Astrocyte (in vitro differentiated cells and primary cell): Measurements from ENCODE around the gene NDST4. TPM values are rescaled to one million over a fixed set of nuclear protein-coding genes. Genes with fewer than 3 reads are reported as not detected.

Source experiments
- DNase-seq: peaks from one replicate; pipeline ENCODE4 v3.0.0-alpha.2; 2010; ENCODE audit warnings: low read depth
- FAIRE-seq: peaks from 2 replicates; lab custom pipeline; 2011; peaks lifted over from hg19 to GRCh38; lab: Jason Lieb, UNC
- H2AFZ ChIP-seq: 2 replicates; pipeline ENCODE4 v1.6.0; 2012; ENCODE audit warnings: low read depth, low read length, inconsistent platforms
- H3K27ac ChIP-seq: 2 replicates; pipeline ENCODE4 v1.5.1; 2011; ENCODE audit warnings: low read depth, low read length, inconsistent platforms
- H3K27me3 ChIP-seq: 2 replicates; pipeline ENCODE4 v1.6.0; 2011; ENCODE audit warnings: low read length, inconsistent platforms; ENCODE audit not compliant: insufficient read depth
- H3K36me3 ChIP-seq: 2 replicates; pipeline ENCODE4 v1.5.1; 2011; ENCODE audit warnings: low read length, inconsistent platforms; ENCODE audit not compliant: insufficient read depth
- H3K4me1 ChIP-seq: 2 replicates; pipeline ENCODE4 v1.5.1; 2011; ENCODE audit warnings: low read length, inconsistent platforms; ENCODE audit not compliant: insufficient read depth
- H3K4me2 ChIP-seq: 2 replicates; pipeline ENCODE4 v1.6.0; 2012; ENCODE audit warnings: low read length, inconsistent platforms
- H3K4me3 ChIP-seq: 2 replicates; pipeline ENCODE4 v1.5.1; 2011; ENCODE audit warnings: low read depth, mild to moderate bottlenecking, low read length, inconsistent platforms; ENCODE audit not compliant: insufficient read depth
- H3K79me2 ChIP-seq: 2 replicates; pipeline ENCODE4 v1.6.0; 2012; ENCODE audit warnings: mild to moderate bottlenecking, low read length, inconsistent platforms; ENCODE audit not compliant: insufficient read depth
- H3K9ac ChIP-seq: 2 replicates; pipeline ENCODE4 v1.6.0; 2012; ENCODE audit warnings: mild to moderate bottlenecking, low read length, inconsistent platforms
- H3K9me3 ChIP-seq: 2 replicates; pipeline ENCODE4 v1.5.1; 2012; ENCODE audit warnings: low read depth, mild to moderate bottlenecking, low read length, inconsistent platforms; ENCODE audit not compliant: insufficient read depth
- H4K20me1 ChIP-seq: 2 replicates; pipeline ENCODE4 v1.6.0; 2012; ENCODE audit warnings: low read length, inconsistent platforms; ENCODE audit not compliant: insufficient read depth
- H3K27ac Mint-ChIP-seq: one replicate; pipeline ENCODE4 v1.8.0; 2021; ENCODE audit warnings: mild to moderate bottlenecking, mixed read lengths; ENCODE audit not compliant: unreplicated experiment
- H3K27me3 Mint-ChIP-seq: one replicate; pipeline ENCODE4 v1.8.0; 2021; ENCODE audit warnings: low read depth, mixed read lengths; ENCODE audit not compliant: unreplicated experiment
- H3K36me3 Mint-ChIP-seq: one replicate; pipeline ENCODE4 v1.8.0; 2021; ENCODE audit warnings: low read depth, mixed read lengths; ENCODE audit not compliant: unreplicated experiment
- H3K4me1 Mint-ChIP-seq: one replicate; pipeline ENCODE4 v1.8.0; 2021; ENCODE audit warnings: low read depth, mixed read lengths; ENCODE audit not compliant: unreplicated experiment
- H3K4me3 Mint-ChIP-seq: one replicate; pipeline ENCODE4 v1.8.0; 2021; ENCODE audit warnings: mild to moderate bottlenecking, moderate library complexity, mixed read lengths; ENCODE audit not compliant: unreplicated experiment
- H3K9me3 Mint-ChIP-seq: one replicate; pipeline ENCODE4 v1.8.0; 2021; ENCODE audit warnings: mild to moderate bottlenecking, mixed read lengths; ENCODE audit not compliant: unreplicated experiment
- CTCF ChIP-seq: IDR thresholded peaks from 2 replicates; pipeline ENCODE4 v1.5.1; 2011; ENCODE audit warnings: low read depth, mild to moderate bottlenecking, inconsistent platforms, low read length, moderate library complexity; ENCODE audit not compliant: insufficient read depth
- EZH2 ChIP-seq: IDR thresholded peaks from 2 replicates; pipeline ENCODE4 v1.6.1; 2012; ENCODE audit warnings: mild to moderate bottlenecking, low read length, inconsistent platforms; ENCODE audit not compliant: insufficient read depth
- total RNA-seq: library from RNA; stranded (reverse); gene quantifications from 2 replicates; pipeline ENCODE4 v1.2.1, GENCODE V29; 2021

Gene NDST4
- total RNA-seq, 1 donor from 2014 or later: not detected

GRCh38 chr4:114827651-114828050 is 285.8 kb downstream of the NDST4 start:
- H3K79me2 ChIP-seq: no peaks in the 10 kb centered on the region
- TF ChIP-seq EZH2 (no peak), CTCF (no peak)
- H3K9me3 ChIP-seq: no peaks in the 10 kb centered on the region

GRCh38 chr4:114815760-114816159 is 297.7 kb downstream of the NDST4 start:
- Histone ChIP-seq H3K4me1 (no peaks in the 10 kb centered on the region), H3K79me2 (no peaks in the 10 kb centered on the region), H3K27me3 (no peaks in the 10 kb centered on the region), H3K9me3 (no peaks in the 10 kb centered on the region), H3K4me2 (no peak overlapping the region), H3K9ac (no peak overlapping the region), H3K4me3 (no peak overlapping the region), H3K36me3 (no peaks in the 10 kb centered on the region), H2AFZ (no peak overlapping the region), H3K27ac (no peak overlapping the region), H4K20me1 (no peaks in the 10 kb centered on the region)
- H3K27me3 Mint-ChIP-seq: no peaks in the 10 kb centered on the region
- FAIRE-seq (no peak), DNase-seq (no peak)
- H3K27ac Mint-ChIP-seq: no peak overlapping the region
- H3K36me3 Mint-ChIP-seq: no peaks in the 10 kb centered on the region
- H3K9me3 Mint-ChIP-seq: no peaks in the 10 kb centered on the region
- no peak overlapping the region for H3K4me3 Mint-ChIP-seq
- TF ChIP-seq EZH2 (no peak), CTCF (no peak)
- no peaks in the 10 kb centered on the region for H3K4me1 Mint-ChIP-seq

More at GRCh38 chr4:114827651-114828050, 285.8 kb downstream of the NDST4 start:
- H2AFZ ChIP-seq: no peak overlapping the region
- no peak overlapping the region for H3K27ac Mint-ChIP-seq
- H3K9ac ChIP-seq: no peak overlapping the region
- no peak overlapping the region for H3K27ac ChIP-seq
- H3K36me3 Mint-ChIP-seq: no peaks in the 10 kb centered on the region
- H3K4me2 ChIP-seq: no peak overlapping the region
- FAIRE-seq: no peak
- no peaks in the 10 kb centered on the region for H3K36me3 ChIP-seq
- no peak for DNase-seq
- H3K27me3 Mint-ChIP-seq: no peaks in the 10 kb centered on the region
- no peaks in the 10 kb centered on the region for H3K4me1 ChIP-seq
- no peak overlapping the region for H3K4me3 Mint-ChIP-seq
- H3K4me3 ChIP-seq: no peak overlapping the region
- no peaks in the 10 kb centered on the region for H3K27me3 ChIP-seq
- H3K4me1 Mint-ChIP-seq: no peaks in the 10 kb centered on the region
- no peaks in the 10 kb centered on the region for H3K9me3 Mint-ChIP-seq
- no peaks in the 10 kb centered on the region for H4K20me1 ChIP-seq

DNA sequence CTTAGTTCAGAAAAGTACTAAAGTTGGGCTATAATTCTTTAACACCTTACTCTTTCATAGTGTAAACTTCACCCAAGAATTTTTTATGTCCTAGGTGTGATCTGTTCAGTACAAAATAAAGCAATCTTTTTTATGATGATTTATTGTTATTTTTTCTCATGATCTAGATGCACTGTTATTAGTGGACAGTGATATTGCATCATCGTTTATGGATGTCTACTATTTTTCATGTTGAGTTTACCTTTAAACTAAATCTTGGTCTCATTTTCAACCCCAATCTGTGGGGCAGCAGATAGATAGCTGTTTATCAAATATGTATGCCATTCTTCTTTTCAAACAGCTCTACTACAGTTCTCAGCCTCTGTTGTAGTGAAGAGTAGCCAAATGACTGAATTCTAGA is 299.5 kb downstream of the NDST4 start:
- no peak overlapping the region for H2AFZ ChIP-seq
- H3K27ac ChIP-seq: no peak overlapping the region
- H3K4me1 Mint-ChIP-seq: no peaks in the 10 kb centered on the region
- no peak overlapping the region for H3K4me3 ChIP-seq
- no peaks in the 10 kb centered on the region for H3K9me3 Mint-ChIP-seq
- H3K27ac Mint-ChIP-seq: no peak overlapping the region
- FAIRE-seq (no peak), DNase-seq (no peak)
- H3K4me2 ChIP-seq: no peak overlapping the region
- no peaks in the 10 kb centered on the region for H3K9me3 ChIP-seq
- no peak for TF ChIP-seq EZH2
- no peak for TF ChIP-seq CTCF
- H3K79me2 ChIP-seq: no peaks in the 10 kb centered on the region
- no peak overlapping the region for H3K4me3 Mint-ChIP-seq
- no peaks in the 10 kb centered on the region for H3K27me3 Mint-ChIP-seq
- no peaks in the 10 kb centered on the region for H3K27me3 ChIP-seq
- H4K20me1 ChIP-seq: no peaks in the 10 kb centered on the region
- no peak overlapping the region for H3K9ac ChIP-seq
- no peaks in the 10 kb centered on the region for H3K36me3 ChIP-seq
- H3K36me3 Mint-ChIP-seq: no peaks in the 10 kb centered on the region
- no peaks in the 10 kb centered on the region for H3K4me1 ChIP-seq
